Neuronal stem cell (in vitro differentiated cells): ENCODE measurements around the gene KRTDAP.
"Not testable (repeated sequence)": the region's sequence is repeated elsewhere in the genome, so short reads cannot be mapped to it uniquely, and the experiment has no call there.

Experiments
- DNase-seq: peaks from one replicate; pipeline ENCODE4 v3.0.0-alpha.2; 2013; ENCODE audit warnings: low spot score
- H2AFZ ChIP-seq: one replicate; pipeline ENCODE4 v1.6.1; 2013; ENCODE audit warnings: mild to moderate bottlenecking, low read length, inconsistent platforms
- H2AK5ac ChIP-seq: 2 replicates; pipeline ENCODE4 v1.6.1; 2013; ENCODE audit warnings: low read depth, mild to moderate bottlenecking, inconsistent platforms, low read length, moderate library complexity, mixed read lengths
- H2BK120ac ChIP-seq: 2 replicates; pipeline ENCODE4 v1.6.1; 2013; ENCODE audit warnings: low read depth, mild to moderate bottlenecking, inconsistent platforms, low read length, moderate library complexity, mixed read lengths
- H2BK12ac ChIP-seq: one replicate; pipeline ENCODE4 v1.6.1; 2013; ENCODE audit warnings: low read length, inconsistent platforms
- H2BK15ac ChIP-seq: 2 replicates; pipeline ENCODE4 v1.6.1; 2013; ENCODE audit warnings: mild to moderate bottlenecking, low read length, inconsistent platforms, mixed read lengths
- H2BK5ac ChIP-seq: one replicate; pipeline ENCODE4 v1.6.1; 2013; ENCODE audit warnings: inconsistent platforms, mild to moderate bottlenecking, low read length, moderate library complexity
- H3K14ac ChIP-seq: one replicate; pipeline ENCODE4 v1.6.1; 2013; ENCODE audit warnings: low read length, inconsistent platforms
- H3K18ac ChIP-seq: 2 replicates; pipeline ENCODE4 v1.6.1; 2013; ENCODE audit warnings: low read length, inconsistent platforms
- H3K23ac ChIP-seq: 2 replicates; pipeline ENCODE4 v1.6.1; 2013; ENCODE audit warnings: low read depth, mild to moderate bottlenecking, mixed read lengths, low read length, inconsistent platforms; ENCODE audit not compliant: poor library complexity
- H3K27ac ChIP-seq: replicated peaks from 3 replicates; pipeline ENCODE4 v1.5.1; 2013; ENCODE audit warnings: low read length, inconsistent platforms
- H3K27me3 ChIP-seq, 3 experiments: 2 replicates each; pipeline ENCODE4 v1.6.1; 2013; ENCODE audit warnings: low read length in 3 of 3, mild to moderate bottlenecking in 2 of 3, inconsistent platforms in 1 of 3, low read depth in 1 of 3, mixed read lengths in 1 of 3, moderate library complexity in 1 of 3; ENCODE audit not compliant: control insufficient read depth in 3 of 3, insufficient read depth in 3 of 3
- H3K36me3 ChIP-seq, 2 donors: replicated peaks in 1 of 2; 2 replicates each; pipeline ENCODE4 v1.6.1; 2013; ENCODE audit warnings: low read length in 2 of 2; ENCODE audit not compliant: control insufficient read depth in 2 of 2, insufficient read depth in 2 of 2
- H3K4ac ChIP-seq: 2 replicates; pipeline ENCODE4 v1.6.1; 2013; ENCODE audit warnings: inconsistent platforms, mild to moderate bottlenecking, low read length, moderate library complexity
- H3K4me1 ChIP-seq, 2 donors: 1 replicate in 1 of 2; 2 replicates in 1 of 2; pipeline ENCODE4 v1.6.1; 2013; ENCODE audit warnings: low read length in 2 of 2, low read depth in 1 of 2; ENCODE audit not compliant: control insufficient read depth in 2 of 2, insufficient read depth in 1 of 2
- H3K4me2 ChIP-seq: one replicate; pipeline ENCODE4 v1.6.1; 2013; ENCODE audit warnings: mild to moderate bottlenecking, low read length, inconsistent platforms; ENCODE audit not compliant: insufficient read depth, poor library complexity, severe bottlenecking
- H3K4me3 ChIP-seq, 2 donors: 2 replicates each; pipeline ENCODE4 v1.5.1; 2013; ENCODE audit warnings: low read length in 2 of 2, mild to moderate bottlenecking in 2 of 2, inconsistent platforms in 1 of 2, moderate library complexity in 1 of 2
- H3K79me1 ChIP-seq: one replicate; pipeline ENCODE4 v1.6.1; 2013; ENCODE audit warnings: low read depth, mild to moderate bottlenecking, inconsistent platforms, low read length, moderate library complexity
- H3K9ac ChIP-seq: one replicate; pipeline ENCODE4 v1.6.1; 2013; ENCODE audit warnings: mild to moderate bottlenecking, low read depth, low read length, inconsistent platforms; ENCODE audit not compliant: poor library complexity
- H3K9me3 ChIP-seq, 2 donors: replicated peaks in 1 of 2; 2 replicates each; pipeline versions ENCODE3 to v1.6.1; 2013; ENCODE audit warnings: low read length in 2 of 2, mild to moderate bottlenecking in 2 of 2, inconsistent platforms in 1 of 2, low read depth in 1 of 2, mixed read lengths in 1 of 2, moderate library complexity in 1 of 2; ENCODE audit not compliant: control insufficient read depth in 2 of 2, insufficient read depth in 1 of 2
- H4K8ac ChIP-seq: one replicate; pipeline ENCODE4 v1.6.1; 2013; ENCODE audit warnings: low read depth, mild to moderate bottlenecking, inconsistent platforms, low read length, moderate library complexity
- H4K91ac ChIP-seq: one replicate; pipeline ENCODE4 v1.6.1; 2013; ENCODE audit warnings: low read length, low read depth, mild to moderate bottlenecking, inconsistent platforms; ENCODE audit not compliant: poor library complexity
- WGBS, 2 donors: extraction: QIAGEN DNeasy Blood & Tissue Kit; methylation state at CpG; one replicate each; pipeline ENCODE4 v1.1.7; 2013; ENCODE audit warnings: missing lambda C conversion rate in 2 of 2, mixed read lengths in 1 of 2; ENCODE audit not compliant: insufficient read length in 2 of 2, insufficient replicate concordance in 1 of 2; ENCODE audit errors: extremely low coverage in 2 of 2; 5-methylcytosine and 5-hydroxymethylcytosine counted together

KRTDAP gene

DNA sequence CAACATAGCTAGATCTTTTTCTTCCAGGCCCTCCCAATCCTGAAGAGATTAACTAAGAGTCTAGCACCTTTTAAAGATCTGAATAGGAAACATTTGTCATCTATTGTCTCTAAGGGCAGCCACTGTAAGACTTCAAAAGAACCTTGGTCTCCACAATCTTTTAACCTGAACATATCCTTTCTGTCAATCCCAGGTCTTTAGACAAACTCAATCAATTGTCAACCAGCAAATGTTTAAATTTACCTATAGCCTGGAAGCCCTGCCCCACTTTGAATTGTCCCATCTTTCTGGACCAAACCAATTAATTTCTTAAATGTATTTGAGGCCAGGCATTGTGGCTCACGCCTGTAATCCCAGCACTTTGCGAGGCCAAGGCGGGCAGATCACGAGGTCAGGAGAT is 19.2 kb downstream of the KRTDAP start:
- H4K91ac ChIP-seq, H3K4ac ChIP-seq, H4K8ac ChIP-seq, H3K4me3 ChIP-seq, H3K9ac ChIP-seq, H3K27ac ChIP-seq, H2BK15ac ChIP-seq, H2BK12ac ChIP-seq, H3K79me1 ChIP-seq, H3K18ac ChIP-seq, H2AK5ac ChIP-seq, H3K9me3 ChIP-seq, H2BK120ac ChIP-seq, H2AFZ ChIP-seq, H3K27me3 ChIP-seq, H3K4me2 ChIP-seq, H3K36me3 ChIP-seq, DNase-seq, H2BK5ac ChIP-seq, H3K23ac ChIP-seq, H3K14ac ChIP-seq, H3K4me1 ChIP-seq: not testable (repeated sequence)
- WGBS, 2 donors = no CpG with 5 or more reads among the region's 4 CpGs

GRCh38 chr19:35470128-35470527 is 20.1 kb downstream of the KRTDAP start:
- no CpG with 5 or more reads among the region's 7 CpGs for WGBS, 2 donors
- DNase-seq = no peak
- H3K14ac ChIP-seq = no peak overlapping the region

GRCh38 chr19:35468637-35469036 is 21.6 kb downstream of the KRTDAP start:
- H3K27me3 ChIP-seq = peaks cover 0 to 6% (median 0%) of the 10 kb centered on the region in 3 experiments
- no peak overlapping the region for H3K4me3 ChIP-seq
- no peak overlapping the region for H3K27ac ChIP-seq
- H3K4me1 ChIP-seq = no peaks in the 10 kb centered on the region
- no peak overlapping the region for H2BK15ac ChIP-seq
- H3K18ac ChIP-seq = no peak overlapping the region
- H2BK120ac ChIP-seq = no peak overlapping the region
- no peak overlapping the region for H2AFZ ChIP-seq
- no peaks in the 10 kb centered on the region for H3K79me1 ChIP-seq
- no peaks in the 10 kb centered on the region for H3K36me3 ChIP-seq
- no CpG with 5 or more reads among the region's 2 CpGs for WGBS, 2 donors
- no peak overlapping the region for H3K14ac ChIP-seq
- no peak overlapping the region for H2BK5ac ChIP-seq
- DNase-seq = no peak
- peaks cover 0 to 2% of the 10 kb centered on the region in 2 donors for H3K9me3 ChIP-seq
- no peak overlapping the region for H3K4me2 ChIP-seq
- H4K91ac ChIP-seq = no peak overlapping the region
- no peak overlapping the region for H2AK5ac ChIP-seq
- H2BK12ac ChIP-seq = no peak overlapping the region
- no peak overlapping the region for H3K23ac ChIP-seq
- H3K9ac ChIP-seq = no peak overlapping the region
- no peak overlapping the region for H4K8ac ChIP-seq
- H3K4ac ChIP-seq = no peak overlapping the region

More at GRCh38 chr19:35470128-35470527, 20.1 kb downstream of the KRTDAP start:
- Histone ChIP-seq H3K9ac (no peak overlapping the region), H2BK120ac (no peak overlapping the region), H3K4me1 (no peaks in the 10 kb centered on the region), H4K8ac (no peak overlapping the region), H2BK5ac (no peak overlapping the region), H2BK15ac (no peak overlapping the region), H4K91ac (no peak overlapping the region), H3K4me2 (no peak overlapping the region), H3K79me1 (no peaks in the 10 kb centered on the region), H3K27ac (no peak overlapping the region), H2BK12ac (no peak overlapping the region), H3K18ac (no peak overlapping the region), H2AK5ac (no peak overlapping the region), H3K9me3 (peaks cover 0 to 2% of the 10 kb centered on the region in 2 donors), H3K4me3 (no peak overlapping the region), H3K23ac (no peak overlapping the region), H3K27me3 (peaks cover 0 to 6% (median 0%) of the 10 kb centered on the region in 3 experiments), H3K36me3 (no peaks in the 10 kb centered on the region), H2AFZ (no peak overlapping the region), H3K4ac (no peak overlapping the region)

DNA sequence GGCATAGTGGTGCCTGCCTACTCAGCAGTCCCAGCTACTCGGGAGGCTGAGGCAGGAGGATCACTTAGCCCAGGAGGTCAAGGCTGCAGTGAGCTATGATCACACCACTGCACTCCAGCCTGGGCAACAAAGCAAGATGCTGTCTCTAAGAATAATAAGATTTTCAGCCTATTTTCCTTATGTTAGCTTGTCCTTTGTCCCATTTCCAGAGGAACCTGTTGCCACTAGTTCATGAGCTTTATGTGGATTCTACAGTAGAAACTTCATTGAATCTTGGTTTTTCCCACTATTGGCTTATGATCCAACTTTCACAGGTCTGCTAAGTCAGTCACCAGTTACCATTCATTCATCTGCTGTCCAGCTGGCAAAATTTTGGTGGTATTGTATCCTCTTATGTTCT is 24.0 kb downstream of the KRTDAP start:
- no CpG with 5 or more reads among the region's 1 CpG for WGBS, 2 donors
- no peak overlapping the region for H3K4me3 ChIP-seq
- no peaks in the 10 kb centered on the region for H3K4me1 ChIP-seq

More for the DNA sequence above, 24.0 kb downstream of the KRTDAP start:
- Histone ChIP-seq H3K27ac (no peak overlapping the region), H3K27me3 (peaks cover 0 to 6% (median 0%) of the 10 kb centered on the region in 3 experiments), H2AK5ac (no peak overlapping the region), H3K9ac (no peak overlapping the region), H2BK120ac (no peak overlapping the region), H4K8ac (no peak overlapping the region), H2AFZ (no peak overlapping the region), H3K14ac (no peak overlapping the region), H2BK5ac (no peak overlapping the region), H3K79me1 (no peaks in the 10 kb centered on the region), H3K4me2 (no peak overlapping the region), H3K4ac (no peak overlapping the region), H2BK12ac (no peak overlapping the region), H2BK15ac (no peak overlapping the region), H3K9me3 (peaks cover 0 to 2% of the 10 kb centered on the region in 2 donors), H4K91ac (no peak overlapping the region), H3K23ac (no peak overlapping the region), H3K18ac (no peak overlapping the region), H3K36me3 (no peaks in the 10 kb centered on the region)
- DNase-seq = no peak
